Spleen (tissue), 11 donors: ENCODE results near the gene C1GALT1. TPM values are rescaled to one million over a fixed set of nuclear protein-coding genes. Genes with fewer than 3 reads are reported as not detected.

Source experiments
- DNase-seq: peaks from one replicate; pipeline ENCODE4 v3.0.0-alpha.2; 2020
- H3K27ac ChIP-seq, 8 donors: fragments of 200-600 bp; sonication (generic) in 7 of 8; 1 replicate in 4 of 8; 2 replicates in 4 of 8; pipeline versions ENCODE4 v1.5.0 to v1.8.0; 2016 to 2021; ENCODE audit warnings: inconsistent platforms in 4 of 8, mild to moderate bottlenecking in 4 of 8, moderate library complexity in 1 of 8
- H3K27me3 ChIP-seq, 7 donors: fragments of 200-600 bp; sonication (generic) in 6 of 7; replicated peaks in 1 of 7; 1 replicate in 4 of 7; 2 replicates in 3 of 7; pipeline versions ENCODE4 v1.5.0 to v1.8.0; 2016 to 2021; ENCODE audit warnings: inconsistent platforms in 3 of 7, mild to moderate bottlenecking in 1 of 7
- H3K36me3 ChIP-seq, 6 donors: fragments of 200-600 bp; sonication (generic) in 5 of 6; 1 replicate in 4 of 6; 2 replicates in 2 of 6; pipeline versions ENCODE4 v1.5.0 to v1.8.0; 2016 to 2021; ENCODE audit warnings: inconsistent platforms in 2 of 6
- H3K4me1 ChIP-seq, 6 donors: fragments of 200-600 bp; sonication (generic) in 5 of 6; 1 replicate in 3 of 6; 2 replicates in 3 of 6; pipeline versions ENCODE4 v1.5.0 to v1.8.0; 2016 to 2021; ENCODE audit warnings: inconsistent platforms in 3 of 6
- H3K4me3 ChIP-seq, 8 donors: fragments of 200-600 bp; sonication (generic) in 7 of 8; 1 replicate in 4 of 8; 2 replicates in 4 of 8; pipeline versions ENCODE4 v1.5.0 to v1.8.0; 2016 to 2021; ENCODE audit warnings: inconsistent platforms in 4 of 8, mild to moderate bottlenecking in 4 of 8, moderate library complexity in 2 of 8
- H3K9me3 ChIP-seq, 8 donors: fragments of 200-600 bp; sonication (generic) in 7 of 8; 1 replicate in 4 of 8; 2 replicates in 4 of 8; pipeline versions ENCODE4 v1.5.0 to v1.8.0; 2016 to 2021; ENCODE audit warnings: inconsistent platforms in 4 of 8
- POLR2A ChIP-seq, 3 donors: fragments of 450-650 bp; IDR thresholded peaks; one replicate each; pipeline ENCODE4 v1.5.1; 2017; ENCODE audit warnings: antibody characterized with exemption in 3 of 3, mild to moderate bottlenecking in 1 of 3
- POLR2AphosphoS5 ChIP-seq, 3 donors: sonication (generic); formaldehyde crosslinking; IDR thresholded peaks; one replicate each; pipeline ENCODE4 v1.5.1; 2017; ENCODE audit warnings: antibody characterized with exemption in 3 of 3
- whole genome bisulfite sequencing, 5 donors: extraction: QIAGEN DNeasy Blood & Tissue Kit in 3 of 5; methylation state at CpG; one replicate each; pipeline versions ENCODE4 v1.1.5 to v1.1.7; 2013 to 2018; 5-methylcytosine and 5-hydroxymethylcytosine counted together
- intact Hi-C: fragments of 100-400 bp; cut with DNase I; formaldehyde crosslinking; loops from one replicate; pipeline ENCODE4 v1.15.0; 2023; ENCODE audit warnings: low total_unique reads
- polyA plus RNA-seq, 3 donors: library from polyadenylated mRNA; stranded (reverse); fragments of 200-250 nt; gene quantifications; one replicate each; pipeline ENCODE4 v1.2.1, GENCODE V29; 2013
- total RNA-seq, 7 donors: library from RNA; depleted of rRNA in 3 of 7; stranded (reverse); fragments of >200 nt in 3 of 7; fragmentation: NEBNext Ultra II Directional in 4 of 7; extraction: Animal tissue kit (Norgen Biotek cat#: 25700) in 4 of 7; gene quantifications; one replicate each; pipeline versions ENCODE4 v1.1.0 to v1.2.1, GENCODE V29; 2016 to 2021
- TF ChIP-seq, protein P1 (sequence below), 11 experiments: fragments of 200-600 bp in 7 of 11; fragments of 450-650 bp in 4 of 11; sonication (generic) in 4 of 11; IDR thresholded peaks in 8 of 11; conservative IDR thresholded peaks in 3 of 11; 1 replicate in 7 of 11; 2 replicates in 4 of 11; pipeline versions ENCODE4 v1.4.0 to v1.8.0; 2016 to 2021; ENCODE audit warnings: antibody characterized with exemption in 11 of 11, inconsistent platforms in 4 of 11, mild to moderate bottlenecking in 1 of 11
- donor health status: healthy with polysubstance abuse.
- donor health status: DM: no; HTN: no; CAD: no; lungs with moderate emphysema.
- donor health status: DM: no; HTN: no; CAD: no.
- donor health status: Bipolar disorder and iron deficiency.
- donor health status: healthy.
- donor health status: DM: no; HTN: no; CAD: no.
- donor health status: DM: yes; HTN: yes; CAD: no.

C1GALT1 gene
- total and polyA plus RNA-seq, 10 donors, result 6.9 to 61.2 (median 40.0) TPM

GRCh38 chr7:7183061-7183837, 905 bp downstream of the C1GALT1 start:
- TF ChIP-seq POLR2A (IDR thresholded peaks at IDR 0.05), result no peak
- TF ChIP-seq POLR2AphosphoS5 (IDR thresholded peaks at IDR 0.05), result no peak
- TF ChIP-seq, protein P1, sequence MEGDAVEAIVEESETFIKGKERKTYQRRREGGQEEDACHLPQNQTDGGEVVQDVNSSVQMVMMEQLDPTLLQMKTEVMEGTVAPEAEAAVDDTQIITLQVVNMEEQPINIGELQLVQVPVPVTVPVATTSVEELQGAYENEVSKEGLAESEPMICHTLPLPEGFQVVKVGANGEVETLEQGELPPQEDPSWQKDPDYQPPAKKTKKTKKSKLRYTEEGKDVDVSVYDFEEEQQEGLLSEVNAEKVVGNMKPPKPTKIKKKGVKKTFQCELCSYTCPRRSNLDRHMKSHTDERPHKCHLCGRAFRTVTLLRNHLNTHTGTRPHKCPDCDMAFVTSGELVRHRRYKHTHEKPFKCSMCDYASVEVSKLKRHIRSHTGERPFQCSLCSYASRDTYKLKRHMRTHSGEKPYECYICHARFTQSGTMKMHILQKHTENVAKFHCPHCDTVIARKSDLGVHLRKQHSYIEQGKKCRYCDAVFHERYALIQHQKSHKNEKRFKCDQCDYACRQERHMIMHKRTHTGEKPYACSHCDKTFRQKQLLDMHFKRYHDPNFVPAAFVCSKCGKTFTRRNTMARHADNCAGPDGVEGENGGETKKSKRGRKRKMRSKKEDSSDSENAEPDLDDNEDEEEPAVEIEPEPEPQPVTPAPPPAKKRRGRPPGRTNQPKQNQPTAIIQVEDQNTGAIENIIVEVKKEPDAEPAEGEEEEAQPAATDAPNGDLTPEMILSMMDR (IDR thresholded peaks at IDR 0.05 in 8 of 11, conservative IDR thresholded peaks at IDR 0.05 in 3 of 11), result no peak
- WGBS, 5 donors, result 0 to 1% (median 1%) methylated on average over 25 to 44 of the region's 44 CpGs
- Histone ChIP-seq H3K36me3 (peaks cover 0 to 12% (median 0%) of the 10 kb centered on the region in 6 donors), H3K4me3 (peak overlapping the region; percentile 46 to 92 (median 82)), H3K27ac (peak overlapping the region; percentile 94 to 100 (median 99)), H3K9me3 (no peaks in the 10 kb centered on the region), H3K4me1 (peaks cover 21 to 66% (median 45%) of the 10 kb centered on the region in 6 donors), H3K27me3 (no peaks in the 10 kb centered on the region)
- peak; percentile 94 for DNase-seq
- intact Hi-C loops, result loop anchor here (10.0 kb wide), 2 partner anchors 62 to 242 kb away; no protein-coding TSS in a partner anchor

- Histone ChIP-seq H3K36me3 (peaks cover 0 to 12% (median 0%) of the 10 kb centered on the region in 6 donors), H3K4me3 (peak overlapping the region; percentile 46 to 92 (median 82)), H3K27me3 (no peaks in the 10 kb centered on the region), H3K4me1 (peaks cover 21 to 73% (median 47%) of the 10 kb centered on the region in 6 donors), H3K27ac (peak overlapping the region in 6 of 8 donors; percentile 98 to 100 (median 99)), H3K9me3 (no peaks in the 10 kb centered on the region)
- WGBS, 5 donors, result 43 to 59% (median 49%) methylated on average over 4 of the region's 4 CpGs
- TF ChIP-seq POLR2AphosphoS5 (IDR thresholded peaks at IDR 0.05) (no peak), POLR2A (IDR thresholded peaks at IDR 0.05) (no peak)
- TF ChIP-seq, protein P1 (IDR thresholded peaks at IDR 0.05 in 8 of 11, conservative IDR thresholded peaks at IDR 0.05 in 3 of 11), result no peak
- no peak for DNase-seq
- intact Hi-C loops, result loop anchor here (10.0 kb wide), 2 partner anchors 61 to 241 kb away; no protein-coding TSS in a partner anchor
Observed at GRCh38 chr7:7183838-7184463, 1.6 kb downstream of the C1GALT1 start.

DNA sequence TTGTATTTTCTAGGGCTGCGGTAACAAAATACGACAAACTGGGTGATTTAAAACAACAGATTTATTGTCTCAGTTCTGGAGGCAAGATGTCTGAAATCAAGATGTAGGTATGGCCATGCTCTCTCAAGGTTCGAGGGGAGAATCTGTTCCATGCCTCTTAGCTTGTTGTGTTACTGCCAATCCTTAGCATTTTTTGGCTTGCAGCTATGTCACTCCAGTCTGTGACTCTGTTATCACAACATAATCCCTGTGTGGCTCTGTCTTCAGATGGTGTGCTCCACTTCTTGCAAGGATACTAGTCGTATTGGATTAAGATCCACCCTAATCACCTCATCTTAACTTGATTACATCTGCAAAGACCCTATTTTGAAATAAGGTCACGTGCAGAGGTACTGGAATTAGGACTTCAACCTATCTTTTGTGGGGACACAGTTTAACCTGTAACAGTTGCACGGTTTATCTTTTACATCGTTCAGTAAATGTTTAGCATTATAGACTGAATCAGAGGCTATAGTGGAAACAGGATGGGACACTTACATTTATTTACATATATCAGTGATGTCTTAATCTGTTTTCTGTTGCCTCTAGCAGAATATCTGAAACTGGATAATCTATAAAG, 3.1 kb downstream of the C1GALT1 start:
- 90 to 97% (median 93%) methylated on average over 7 of the region's 7 CpGs for WGBS, 5 donors
- Histone ChIP-seq H3K9me3 (no peaks in the 10 kb centered on the region), H3K36me3 (peaks cover 0 to 16% (median 0%) of the 10 kb centered on the region in 6 donors), H3K4me1 (peaks cover 21 to 88% (median 57%) of the 10 kb centered on the region in 6 donors), H3K4me3 (no peak overlapping the region), H3K27ac (no peak overlapping the region), H3K27me3 (no peaks in the 10 kb centered on the region)
- DNase-seq, result no peak
- TF ChIP-seq POLR2A (IDR thresholded peaks at IDR 0.05), result no peak
- TF ChIP-seq POLR2AphosphoS5 (IDR thresholded peaks at IDR 0.05), result no peak
- TF ChIP-seq, protein P1 (IDR thresholded peaks at IDR 0.05 in 8 of 11, conservative IDR thresholded peaks at IDR 0.05 in 3 of 11), result no peak
- intact Hi-C loops, result loop anchor here (10.0 kb wide), 2 partner anchors 59 to 239 kb away; no protein-coding TSS in a partner anchor
